ENCODE data around the gene LTBP4.
"Not testable (repeated sequence)": the region's sequence is repeated elsewhere in the genome, so short reads cannot be mapped to it uniquely, and the experiment has no call there.

The LTBP4 gene

GRCh38 chr19:40613690-40614621, 12.8 kb downstream of the LTBP4 start:
- DNase-seq: no peak

DNA sequence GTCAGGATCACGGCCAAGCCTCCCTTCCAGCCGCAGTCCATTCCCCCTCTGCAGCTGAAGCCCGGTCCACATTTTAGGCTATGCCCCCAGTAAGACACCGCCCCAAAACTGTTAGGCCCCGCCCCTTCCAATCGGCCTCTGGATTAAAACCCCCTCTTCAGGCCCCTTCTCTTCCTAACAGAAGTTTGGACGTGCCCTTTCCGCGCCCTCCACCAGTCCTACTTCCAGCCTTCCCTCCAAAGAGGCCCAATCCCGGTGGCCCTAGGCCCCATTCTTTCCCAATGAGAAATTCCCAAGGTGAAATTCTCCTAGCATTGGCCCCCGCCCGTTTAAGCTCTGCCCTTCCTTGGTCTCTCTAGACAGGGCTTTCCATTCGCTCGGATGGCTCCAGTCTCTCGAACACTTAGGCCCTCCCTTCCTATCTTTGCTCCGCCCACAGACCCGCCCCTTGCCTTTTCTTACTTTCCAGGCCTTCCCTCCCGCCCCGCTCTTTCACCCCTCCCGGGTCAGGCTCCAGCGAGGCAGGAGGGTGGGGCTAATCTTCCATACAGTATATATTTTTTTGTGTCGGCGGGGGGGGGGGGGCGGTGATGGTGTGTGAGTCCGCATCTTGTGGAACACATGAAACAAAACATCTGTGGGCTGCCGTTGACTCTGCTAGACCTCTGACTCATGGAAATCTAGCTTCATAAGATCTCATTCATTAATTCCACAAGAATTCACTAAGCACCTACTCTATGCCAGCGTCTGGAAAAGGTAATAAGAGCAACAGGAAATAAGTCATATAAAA, 13.6 kb downstream of the LTBP4 start:
- no peak for DNase-seq

GRCh38 chr19:40616178-40616577, 15.0 kb downstream of the LTBP4 start:
- no peak for DNase-seq

DNA sequence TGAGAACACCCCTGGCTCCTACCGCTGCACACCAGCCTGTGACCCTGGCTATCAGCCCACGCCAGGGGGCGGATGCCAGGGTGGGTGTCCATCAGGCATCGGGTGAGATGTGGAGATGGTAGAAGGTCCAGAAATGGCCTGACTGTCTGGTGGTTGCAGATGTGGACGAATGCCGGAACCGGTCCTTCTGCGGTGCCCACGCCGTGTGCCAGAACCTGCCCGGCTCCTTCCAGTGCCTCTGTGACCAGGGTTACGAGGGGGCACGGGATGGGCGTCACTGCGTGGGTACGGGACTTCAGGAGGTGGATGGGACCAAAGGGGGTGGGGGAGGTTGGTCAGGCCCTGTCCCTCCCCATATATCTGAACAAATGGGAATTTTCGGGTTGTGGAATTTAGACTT, 15.8 kb downstream of the LTBP4 start:
- DNase-seq: no peak

GRCh38 chr19:40617961-40618360, 16.8 kb downstream of the LTBP4 start:
- DNase-seq: no peak

- no peak for DNase-seq
Measured at GRCh38 chr19:40619333-40620160, 18.4 kb downstream of the LTBP4 start.

GRCh38 chr19:40620161-40620485, 19.0 kb downstream of the LTBP4 start:
- DNase-seq: no peak

DNA sequence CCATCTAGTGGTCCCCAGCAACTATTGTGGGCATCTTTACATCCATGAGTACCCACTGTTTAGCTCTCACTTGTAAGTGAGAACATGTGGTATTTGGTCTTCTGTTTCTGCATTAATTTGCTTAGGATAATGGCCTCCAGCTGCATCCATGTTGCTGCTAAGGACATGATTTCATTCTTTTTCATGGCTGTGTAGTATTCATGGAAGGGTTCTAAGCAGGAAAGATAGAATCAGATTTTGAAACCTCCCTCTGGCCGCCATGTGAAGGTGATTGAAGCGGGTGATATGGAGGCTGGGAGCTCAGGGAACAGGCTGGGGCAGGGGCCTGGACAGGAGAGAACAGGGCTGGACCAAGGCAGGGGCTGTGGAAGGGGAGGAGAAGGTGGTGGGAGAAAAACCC, 20.1 kb downstream of the LTBP4 start:
- no peak for DNase-seq

DNA sequence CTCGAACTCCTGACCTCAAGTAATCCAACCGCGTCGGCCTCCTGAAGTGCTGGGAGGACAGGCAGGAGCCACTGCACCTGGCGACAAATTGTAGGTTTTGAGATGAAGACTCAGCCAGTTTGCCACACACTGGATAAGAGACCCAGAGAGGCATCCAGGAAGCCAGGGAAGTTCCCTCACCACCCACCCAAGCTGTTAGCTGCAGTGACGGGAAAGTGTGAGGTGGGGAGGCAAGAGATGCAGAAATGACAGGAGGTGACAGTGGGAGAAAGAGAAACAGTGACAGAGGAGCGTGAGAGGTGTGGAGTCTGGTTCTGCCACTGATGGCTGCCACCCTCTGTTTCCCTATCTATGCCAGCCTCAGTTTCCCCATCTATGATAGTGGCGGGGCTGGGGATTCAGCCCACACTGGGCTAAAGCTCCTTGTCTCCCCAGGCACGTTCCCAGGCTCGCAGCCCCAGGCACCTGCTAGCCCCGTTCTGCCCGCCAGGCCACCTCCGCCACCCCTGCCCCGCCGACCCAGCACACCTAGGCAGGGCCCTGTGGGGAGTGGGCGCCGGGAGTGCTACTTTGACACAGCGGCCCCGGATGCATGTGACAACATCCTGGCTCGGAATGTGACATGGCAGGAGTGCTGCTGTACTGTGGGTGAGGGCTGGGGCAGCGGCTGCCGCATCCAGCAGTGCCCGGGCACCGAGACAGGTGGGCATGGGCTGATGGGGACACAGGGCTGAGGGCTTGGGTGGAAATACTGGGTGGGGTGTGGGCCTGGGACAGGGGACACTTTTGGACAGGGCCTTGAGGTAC, 21.0 kb downstream of the LTBP4 start:
- DNase-seq: no peak

DNA sequence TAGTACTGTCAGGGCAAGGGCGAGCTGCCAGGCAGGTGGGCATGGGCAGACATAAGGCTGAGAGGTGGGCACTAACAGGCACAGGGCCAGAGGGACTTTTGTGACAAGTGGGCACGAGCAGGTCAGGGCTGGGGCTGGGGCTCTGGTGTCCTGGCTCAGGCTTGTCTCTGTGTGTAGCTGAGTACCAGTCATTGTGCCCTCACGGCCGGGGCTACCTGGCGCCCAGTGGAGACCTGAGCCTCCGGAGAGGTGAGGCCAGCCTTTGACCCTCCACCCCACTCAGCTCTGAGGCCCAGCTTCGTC, 21.6 kb downstream of the LTBP4 start:
- DNase-seq: no peak

- DNase-seq: peak; percentile 84
Measured at GRCh38 chr19:40623403-40624251, 22.5 kb downstream of the LTBP4 start.

- not testable (repeated sequence) for DNase-seq
Measured at GRCh38 chr19:40624369-40625153, 23.4 kb downstream of the LTBP4 start.

GRCh38 chr19:40625406-40626120, 24.4 kb downstream of the LTBP4 start:
- no peak for DNase-seq

GRCh38 chr19:40626918-40627317, 25.7 kb downstream of the LTBP4 start:
- no peak for DNase-seq

- DNase-seq: no peak
Measured at GRCh38 chr19:40627486-40628279, 26.5 kb downstream of the LTBP4 start.

- no peak for DNase-seq
Measured at GRCh38 chr19:40629346-40629745, 28.2 kb downstream of the LTBP4 start.

- DNase-seq: no peak
Measured at GRCh38 chr19:40630571-40631160, 29.5 kb downstream of the LTBP4 start.

GRCh38 chr19:40632311-40633036, 31.3 kb downstream of the LTBP4 start:
- no peak for DNase-seq
